Measurements from ENCODE around the gene RASSF3. TPM values are rescaled to one million over a fixed set of nuclear protein-coding genes. Genes with fewer than 3 reads are reported as not detected.

RASSF3 gene
- total RNA-seq, 4 donors from 2014 or later = 9.1 to 16.1 (median 11.2) TPM

- H3K4me1 ChIP-seq = no peaks in the 10 kb centered on the region
- H3K27ac ChIP-seq = no peak overlapping the region
- TF ChIP-seq POLR2AphosphoS5 (IDR thresholded peaks at IDR 0.05) = no peak
- TF ChIP-seq EP300 (IDR thresholded peaks at IDR 0.05) = no peak
- no peak for TF ChIP-seq CTCF (IDR thresholded peaks at IDR 0.05)
- no peak for TF ChIP-seq POLR2A (IDR thresholded peaks at IDR 0.05)
- no peaks in the 10 kb centered on the region for H3K9me3 ChIP-seq
- no peaks in the 10 kb centered on the region for H3K27me3 ChIP-seq
- 85% methylated on average over 5 of the region's 5 CpGs for WGBS
- no peak for DNase-seq (ENCODE audit: low spot score in 2 of 2)
- H3K36me3 ChIP-seq = peaks cover 55% of the 10 kb centered on the region
- H3K4me3 ChIP-seq = no peak overlapping the region
Observed at GRCh38 chr12:64714551-64714968, 104.3 kb downstream of the RASSF3 start.

GRCh38 chr12:64716371-64716770 lies 106.1 kb downstream of the RASSF3 start:
- H3K27me3 ChIP-seq = no peaks in the 10 kb centered on the region
- no peaks in the 10 kb centered on the region for H3K9me3 ChIP-seq
- TF ChIP-seq EP300 (IDR thresholded peaks at IDR 0.05) (no peak), CTCF (IDR thresholded peaks at IDR 0.05) (no peak), POLR2A (IDR thresholded peaks at IDR 0.05) (no peak), POLR2AphosphoS5 (IDR thresholded peaks at IDR 0.05) (no peak)
- no peak overlapping the region for H3K4me3 ChIP-seq
- no peaks in the 10 kb centered on the region for H3K4me1 ChIP-seq
- H3K27ac ChIP-seq = no peak overlapping the region
- no peak for DNase-seq (ENCODE audit: low spot score in 2 of 2)
- WGBS = 89% methylated on average over 4 of the region's 4 CpGs
- peaks cover 73% of the 10 kb centered on the region for H3K36me3 ChIP-seq

- H3K27me3 ChIP-seq = no peaks in the 10 kb centered on the region
- no peaks in the 10 kb centered on the region for H3K4me1 ChIP-seq
- H3K9me3 ChIP-seq = no peaks in the 10 kb centered on the region
- 87% methylated on average over 6 of the region's 6 CpGs for WGBS
- H3K4me3 ChIP-seq = no peak overlapping the region
- peaks cover 79% of the 10 kb centered on the region for H3K36me3 ChIP-seq
- no peak overlapping the region for H3K27ac ChIP-seq
- TF ChIP-seq POLR2A (IDR thresholded peaks at IDR 0.05) = no peak
- TF ChIP-seq EP300 (IDR thresholded peaks at IDR 0.05) = no peak
- TF ChIP-seq POLR2AphosphoS5 (IDR thresholded peaks at IDR 0.05) = no peak
- no peak for TF ChIP-seq CTCF (IDR thresholded peaks at IDR 0.05)
- no peak for DNase-seq (ENCODE audit: low spot score in 2 of 2)
Observed at GRCh38 chr12:64716839-64717455, 106.7 kb downstream of the RASSF3 start.

- Histone ChIP-seq H3K4me3 (no peak overlapping the region), H3K4me1 (no peaks in the 10 kb centered on the region), H3K36me3 (peaks cover 96% of the 10 kb centered on the region), H3K27me3 (no peaks in the 10 kb centered on the region), H3K27ac (no peak overlapping the region), H3K9me3 (no peaks in the 10 kb centered on the region)
- TF ChIP-seq POLR2A (IDR thresholded peaks at IDR 0.05) (no peak), EP300 (IDR thresholded peaks at IDR 0.05) (no peak), POLR2AphosphoS5 (IDR thresholded peaks at IDR 0.05) (no peak), CTCF (IDR thresholded peaks at IDR 0.05) (no peak)
- DNase-seq (ENCODE audit: low spot score in 2 of 2) = no peak
- WGBS = 74% methylated on average over 1 of the region's 1 CpG
Observed at GRCh38 chr12:64718649-64719048, 108.4 kb downstream of the RASSF3 start.

GRCh38 chr12:64720884-64721283 lies 110.6 kb downstream of the RASSF3 start:
- H3K4me1 ChIP-seq = no peaks in the 10 kb centered on the region
- H3K9me3 ChIP-seq = no peaks in the 10 kb centered on the region
- DNase-seq (ENCODE audit: low spot score in 2 of 2) = no peak
- H3K27me3 ChIP-seq = no peaks in the 10 kb centered on the region
- WGBS = 92% methylated on average over 1 of the region's 1 CpG
- peaks cover 90% of the 10 kb centered on the region for H3K36me3 ChIP-seq
- H3K27ac ChIP-seq = no peak overlapping the region
- TF ChIP-seq POLR2AphosphoS5 (IDR thresholded peaks at IDR 0.05) = no peak
- TF ChIP-seq EP300 (IDR thresholded peaks at IDR 0.05) = no peak
- no peak for TF ChIP-seq CTCF (IDR thresholded peaks at IDR 0.05)
- no peak for TF ChIP-seq POLR2A (IDR thresholded peaks at IDR 0.05)
- no peak overlapping the region for H3K4me3 ChIP-seq
